ENCODE results near the gene SEC22A.
"Not testable (repeated sequence)": the region's sequence is repeated elsewhere in the genome, so short reads cannot be mapped to it uniquely, and the experiment has no call there.

The SEC22A gene

DNA sequence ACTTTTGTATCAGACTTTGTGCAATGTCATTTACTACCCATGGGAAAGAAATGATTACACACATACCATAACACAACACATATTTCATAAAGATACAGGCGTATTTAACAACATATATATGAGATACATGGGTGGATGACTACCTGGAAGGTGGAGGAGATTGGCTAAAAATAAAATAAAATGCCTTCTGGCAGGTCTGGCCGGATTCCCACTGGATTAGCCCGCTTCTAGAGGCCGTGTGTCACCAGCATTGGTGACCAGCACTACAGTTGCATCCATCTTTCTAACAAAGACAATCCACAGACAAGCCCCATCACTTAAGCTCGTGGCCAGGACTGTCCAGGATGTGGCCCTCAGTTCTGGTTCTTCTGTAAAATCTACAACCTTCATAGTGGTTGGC, 21.0 kb upstream of the SEC22A start:
- DNase-seq (ENCODE audit: low read depth in 3 of 3): no peak

DNA sequence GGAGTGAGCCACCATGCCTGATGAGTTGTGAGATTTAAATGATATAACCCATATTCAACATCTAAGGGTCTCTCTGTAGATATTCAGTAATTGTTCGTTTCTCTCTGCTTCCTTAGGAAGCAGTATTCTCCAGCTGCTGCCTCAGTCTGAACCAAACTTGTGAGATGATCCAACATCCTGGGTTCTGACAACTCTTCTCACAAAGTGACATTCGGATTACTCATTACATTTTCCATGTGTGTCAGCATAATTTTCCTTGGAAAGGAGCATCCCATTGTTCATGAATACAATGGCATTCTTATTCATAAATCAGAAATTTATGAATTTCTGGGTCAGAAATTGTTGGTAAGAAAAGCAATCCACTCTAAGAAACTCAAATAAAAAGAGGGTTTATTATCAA, 15.0 kb upstream of the SEC22A start:
- DNase-seq (ENCODE audit: low read depth in 3 of 3): no peak

DNA sequence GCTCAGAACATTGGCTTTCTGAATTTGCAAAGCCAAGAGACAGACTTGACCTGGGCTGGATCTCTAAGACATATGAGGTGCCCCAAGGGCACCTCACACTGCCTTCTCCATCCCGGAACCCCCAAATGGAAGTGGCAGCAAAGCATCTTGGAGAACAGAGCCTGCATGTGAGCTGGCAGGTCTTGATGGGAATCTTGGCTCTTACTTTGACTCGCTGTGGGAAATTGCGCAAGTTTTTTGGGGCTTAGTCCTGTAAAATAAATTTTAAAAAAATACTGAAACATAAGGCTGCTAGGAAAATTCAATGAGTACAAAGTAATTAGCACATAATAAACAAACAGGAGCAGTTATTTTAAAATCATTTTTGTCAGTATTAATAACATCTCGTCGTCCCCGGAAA, 13.7 kb upstream of the SEC22A start:
- no peak for DNase-seq (ENCODE audit: low read depth in 3 of 3)

DNA sequence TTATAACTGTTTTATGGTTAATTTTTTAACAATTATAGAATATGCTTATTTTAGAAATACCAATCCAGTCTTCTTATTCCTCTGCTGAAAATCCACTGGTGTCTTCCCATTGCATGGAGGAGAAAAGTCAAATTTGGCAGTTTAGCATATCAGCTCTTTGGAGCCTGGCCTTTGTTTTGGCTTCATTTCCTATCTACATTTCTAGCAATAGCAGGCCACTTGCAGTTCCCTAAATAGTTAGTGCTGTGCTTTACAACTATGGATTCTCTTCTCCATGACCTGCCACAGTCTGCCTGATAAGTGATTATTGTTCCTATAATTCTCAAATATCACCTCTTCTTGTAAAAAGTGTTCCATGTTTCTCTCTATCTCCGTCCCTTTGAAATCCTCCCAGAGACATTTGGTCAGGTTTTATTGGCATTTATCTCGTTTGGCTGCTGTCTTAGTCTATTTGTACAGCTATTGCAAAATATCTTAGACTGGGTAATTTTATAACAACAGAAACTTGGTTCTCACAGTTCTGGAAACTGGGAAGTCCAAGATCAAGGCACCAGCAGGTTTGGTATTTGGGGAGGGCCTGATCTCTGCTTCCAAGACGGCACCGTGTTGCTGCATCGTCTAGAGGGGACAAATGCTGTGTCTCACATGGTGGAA, 8.2 kb upstream of the SEC22A start:
- no peak for DNase-seq (ENCODE audit: low read depth in 3 of 3)

DNA sequence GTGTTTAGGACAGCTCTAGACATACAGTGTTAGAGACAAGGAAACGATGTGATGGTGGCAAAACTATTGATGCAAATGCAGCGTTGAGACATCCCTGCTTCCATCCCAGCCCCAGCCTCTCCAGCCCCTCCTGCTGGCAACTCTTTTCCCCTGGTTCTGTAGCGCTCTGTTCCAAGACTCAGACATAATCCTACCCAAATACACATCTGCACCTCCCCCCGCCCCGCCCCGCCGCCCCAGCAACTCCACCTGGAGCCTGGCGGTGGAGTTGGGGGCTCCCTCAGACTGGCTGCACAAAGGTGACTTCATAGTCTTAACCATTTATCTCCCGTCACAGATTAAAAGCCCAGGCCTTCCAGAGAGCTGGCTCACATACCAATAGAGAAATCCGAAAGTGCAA, 7.2 kb upstream of the SEC22A start:
- no peak for DNase-seq (ENCODE audit: low read depth in 3 of 3)

DNA sequence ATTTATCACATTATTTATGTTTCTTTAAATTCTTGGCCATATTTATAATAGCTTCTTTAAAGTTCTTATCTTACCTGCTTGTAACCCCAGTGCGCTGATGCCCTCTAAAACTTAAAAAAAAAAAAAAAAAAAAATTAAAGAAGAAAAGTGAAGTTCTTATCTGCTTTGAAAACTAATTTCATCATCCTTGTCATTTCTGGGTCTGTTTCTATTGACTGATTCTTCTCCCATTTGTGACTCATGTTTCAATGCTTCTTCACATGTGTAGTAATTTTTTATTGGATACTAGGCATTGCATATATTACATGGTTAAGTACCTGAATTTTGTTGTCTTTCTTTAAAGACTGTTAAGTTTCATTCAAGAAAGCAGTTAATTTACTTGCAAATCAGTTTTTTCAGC, 3.4 kb upstream of the SEC22A start:
- no peak for DNase-seq (ENCODE audit: low read depth in 3 of 3)

DNA sequence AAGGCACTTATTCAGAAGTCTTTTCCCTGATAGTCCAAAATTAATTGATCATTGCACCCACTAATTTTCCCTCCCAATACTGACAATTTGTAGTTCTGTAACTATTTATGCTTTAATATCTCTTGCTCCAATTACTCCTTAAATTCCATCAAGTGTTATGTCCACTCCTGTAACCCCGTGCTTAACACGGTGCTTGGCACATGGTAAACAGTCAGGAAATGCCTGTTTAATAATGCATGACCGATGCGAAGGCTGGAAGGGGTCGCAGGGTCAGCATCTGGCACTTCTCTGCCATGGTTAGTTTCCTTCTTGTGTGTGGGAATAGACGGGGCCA, 553 bp upstream of the SEC22A start:
- no peak for DNase-seq (ENCODE audit: low read depth in 3 of 3)

DNA sequence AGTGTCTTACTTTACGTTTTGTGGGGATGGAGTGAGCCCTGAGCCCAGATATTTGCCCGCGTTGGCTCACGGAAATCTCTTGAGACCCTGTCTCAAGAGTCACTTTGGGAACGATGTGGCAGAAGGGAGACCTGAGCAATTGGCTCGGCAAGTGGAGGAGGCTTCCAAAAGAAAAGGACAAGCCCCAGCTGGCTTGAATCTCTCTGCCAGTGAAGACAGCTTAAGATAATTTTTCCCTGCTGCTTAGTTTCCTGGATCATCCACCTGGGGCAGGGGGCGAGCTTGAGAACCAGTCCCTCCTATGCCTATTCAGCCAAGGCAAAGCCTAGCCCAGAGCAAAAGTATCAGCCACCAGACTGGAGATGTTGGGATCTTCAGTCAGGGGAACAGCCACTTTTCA, 708 bp downstream of the SEC22A start:
- DNase-seq (ENCODE audit: low read depth in 3 of 3): no peak

DNA sequence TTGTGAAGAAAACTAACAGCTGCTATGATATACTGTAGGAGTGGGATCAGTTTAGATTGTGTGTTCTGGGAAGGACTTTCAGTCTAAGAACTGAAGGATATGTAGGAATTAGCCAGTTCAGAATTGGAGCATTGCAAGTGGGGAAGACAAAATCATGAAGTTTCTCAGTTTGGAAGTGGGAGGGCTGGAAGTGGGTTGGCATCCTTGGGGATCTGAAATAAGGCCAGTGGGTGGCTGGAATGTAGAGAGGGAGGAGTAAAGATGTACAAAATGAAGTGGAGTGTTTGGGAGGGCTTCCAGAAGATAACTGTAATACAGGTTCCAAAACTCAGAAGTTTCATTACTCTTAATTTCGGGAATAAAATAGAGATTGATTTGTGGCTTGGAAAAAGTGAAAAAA, 17.2 kb downstream of the SEC22A start:
- DNase-seq (ENCODE audit: low read depth in 3 of 3): no peak

DNA sequence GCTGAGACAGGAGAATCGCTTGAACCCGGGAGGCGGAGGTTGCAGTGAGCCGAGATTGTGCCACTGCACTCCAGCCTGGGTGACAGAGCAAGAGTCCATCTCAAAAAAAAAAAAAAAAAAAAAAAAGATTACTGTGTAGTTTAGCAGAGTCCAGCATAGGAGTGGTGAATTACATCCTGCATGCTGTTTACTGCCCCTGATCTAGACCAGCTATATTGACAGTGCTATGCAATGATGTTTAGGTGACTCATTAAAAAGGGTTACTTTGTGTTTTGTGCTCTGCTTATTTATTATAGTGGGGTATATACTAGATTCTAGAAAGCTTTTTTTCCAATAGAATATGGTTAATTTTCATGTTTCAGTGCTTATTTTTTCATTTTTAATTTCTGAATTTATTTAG, 19.6 kb downstream of the SEC22A start:
- DNase-seq (ENCODE audit: low read depth in 3 of 3): not testable (repeated sequence)

DNA sequence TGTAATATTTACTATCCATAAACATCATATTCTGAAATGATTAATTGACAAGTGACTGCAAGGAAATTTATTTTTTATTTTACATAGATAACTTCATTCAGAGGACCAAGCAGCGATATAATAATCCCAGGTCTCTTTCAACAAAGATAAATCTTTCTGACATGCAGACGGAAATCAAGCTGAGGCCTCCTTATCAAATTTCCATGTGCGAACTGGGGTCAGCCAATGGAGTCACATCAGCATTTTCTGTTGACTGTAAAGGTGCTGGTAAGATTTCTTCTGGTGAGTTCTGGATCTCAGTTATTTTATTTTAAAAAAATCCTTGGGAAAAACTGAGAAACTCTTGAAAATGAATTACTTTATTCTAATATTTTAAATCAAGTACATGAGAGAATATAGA, 23.3 kb downstream of the SEC22A start:
- no peak for DNase-seq (ENCODE audit: low read depth in 3 of 3)

DNA sequence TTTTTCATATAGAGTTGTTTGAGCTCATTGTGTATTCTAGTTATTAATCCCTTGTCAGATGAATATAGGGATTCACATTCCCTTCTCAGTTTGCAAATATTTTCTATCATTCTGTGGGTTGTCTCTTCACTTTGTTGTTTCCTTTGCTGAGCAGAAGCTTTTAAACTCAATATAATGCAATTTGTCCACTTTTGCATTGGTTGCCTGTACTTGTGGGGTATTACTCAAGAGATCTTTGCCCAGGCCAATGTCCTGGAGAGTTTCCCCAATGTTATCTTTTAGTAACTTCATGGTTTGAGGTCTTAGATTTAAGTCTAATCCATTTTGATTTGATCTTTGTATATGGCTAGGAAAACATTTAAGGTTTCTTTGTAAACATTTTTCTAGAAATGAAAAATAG, 24.8 kb downstream of the SEC22A start:
- DNase-seq (ENCODE audit: low read depth in 3 of 3): no peak

DNA sequence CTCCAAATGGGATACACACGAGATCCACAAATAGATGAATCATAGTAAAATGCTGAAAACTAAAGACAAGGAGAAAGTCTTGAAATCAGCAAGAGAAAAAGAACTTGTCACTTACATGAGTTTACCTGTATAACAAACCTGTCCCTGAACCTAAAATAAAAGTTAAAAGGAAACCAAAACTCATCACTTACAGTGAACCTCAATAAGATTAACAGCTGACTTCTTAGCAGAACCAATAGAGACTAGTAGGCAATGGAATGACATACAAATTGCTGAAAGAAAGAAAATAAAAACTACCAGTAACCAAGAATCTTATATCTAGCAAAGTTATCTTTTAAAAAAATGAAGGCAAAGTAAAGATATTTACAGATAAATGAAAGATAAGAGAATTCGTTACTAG, 27.4 kb downstream of the SEC22A start:
- no peak for DNase-seq (ENCODE audit: low read depth in 3 of 3)

DNA sequence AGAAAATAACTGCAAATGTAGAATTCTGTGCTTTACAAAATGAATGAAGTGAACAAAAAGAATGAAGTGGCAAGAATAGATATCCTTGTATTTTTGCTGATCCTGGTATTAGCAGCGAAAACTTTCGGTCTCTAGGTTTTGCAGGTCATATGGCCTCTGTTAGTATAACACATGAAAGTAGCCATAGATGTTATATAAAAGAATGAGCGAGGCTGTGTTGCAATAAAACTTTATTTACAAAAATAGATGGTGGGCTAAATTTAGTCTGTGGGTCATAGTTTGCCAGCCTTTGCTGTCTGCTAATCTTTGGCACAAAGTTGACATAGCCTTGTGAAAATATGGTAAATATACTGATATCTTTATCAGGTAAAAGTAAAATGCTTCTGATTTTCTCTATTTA, 35.2 kb downstream of the SEC22A start:
- no peak for DNase-seq (ENCODE audit: low read depth in 3 of 3)

DNA sequence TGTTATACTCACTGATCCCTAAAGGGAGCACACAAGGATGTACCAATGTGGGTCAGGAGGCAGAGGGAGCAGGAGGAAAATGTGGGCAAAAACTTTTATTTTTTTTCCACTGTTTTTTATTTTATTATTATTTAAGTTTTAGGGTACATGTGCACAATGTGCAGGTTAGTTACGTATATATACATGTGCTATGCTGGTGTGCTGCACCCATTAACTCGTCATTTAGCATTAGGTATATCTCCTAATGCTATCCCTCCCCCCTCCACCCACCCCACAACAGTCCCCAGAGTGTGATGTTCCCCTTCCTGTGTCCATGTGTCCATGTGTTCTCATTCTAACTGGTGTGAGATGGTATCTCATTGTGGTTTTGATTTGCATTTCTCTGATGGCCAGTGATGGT, 37.4 kb downstream of the SEC22A start:
- DNase-seq (ENCODE audit: low read depth in 3 of 3): not testable (repeated sequence)

DNA sequence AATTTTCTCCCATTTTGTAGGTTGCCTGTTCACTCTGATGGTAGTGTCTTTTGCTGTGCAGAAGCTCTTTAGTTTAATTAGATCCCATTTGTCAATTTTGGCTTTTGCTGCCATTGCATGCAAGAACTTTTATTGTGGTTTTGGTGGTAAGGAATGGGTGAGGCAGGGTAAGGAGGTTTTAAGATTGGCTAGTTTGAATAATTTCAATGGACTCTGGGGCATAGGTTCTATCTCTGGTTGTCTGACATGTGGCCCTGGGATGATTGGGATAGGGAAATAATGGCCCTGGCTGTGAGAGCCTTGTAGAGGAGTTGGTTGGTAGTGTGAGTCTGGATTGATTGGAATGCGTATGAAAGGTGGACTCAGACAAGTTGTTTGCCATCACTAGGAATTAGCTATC, 38.0 kb downstream of the SEC22A start:
- no peak for DNase-seq (ENCODE audit: low read depth in 3 of 3)

DNA sequence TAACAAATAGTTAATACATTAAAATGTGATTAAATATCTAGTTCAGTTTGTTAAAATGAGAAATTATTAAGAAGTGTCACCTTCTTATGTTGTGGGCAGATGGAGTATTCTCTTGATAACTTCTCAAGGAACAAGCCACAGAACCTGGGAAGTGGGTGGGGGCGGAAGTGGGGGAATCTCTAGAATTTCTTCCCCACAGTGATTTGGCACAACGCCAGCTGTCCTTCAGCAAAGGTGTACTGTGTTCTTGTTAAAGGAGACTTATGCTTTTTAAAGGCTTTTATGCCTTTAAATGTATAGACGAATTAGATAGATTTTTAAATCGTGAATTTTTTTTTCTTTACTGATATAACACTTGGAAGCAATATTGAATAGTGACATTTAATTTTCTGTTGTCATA, 42.4 kb downstream of the SEC22A start:
- DNase-seq (ENCODE audit: low read depth in 3 of 3): no peak

DNA sequence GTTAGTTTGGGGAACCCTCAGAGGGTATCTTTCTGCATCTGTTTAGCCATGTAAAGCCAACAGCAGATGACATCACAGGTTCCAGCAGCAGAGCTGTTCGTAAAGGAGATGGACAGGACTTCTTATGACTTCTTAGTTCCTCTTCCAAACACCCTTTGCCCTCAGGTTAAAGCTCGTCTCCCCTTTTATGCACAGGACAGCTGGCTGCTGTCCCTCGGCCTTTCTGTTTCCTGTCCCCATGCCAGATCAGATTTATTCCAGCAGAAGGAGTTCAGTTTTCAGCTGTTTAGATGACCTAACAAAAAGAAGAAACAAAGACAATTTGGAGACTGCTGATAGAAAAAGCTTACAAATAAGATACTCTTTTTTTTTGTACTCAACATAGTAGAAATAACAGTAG, 45.1 kb downstream of the SEC22A start:
- DNase-seq (ENCODE audit: low read depth in 3 of 3): no peak

DNA sequence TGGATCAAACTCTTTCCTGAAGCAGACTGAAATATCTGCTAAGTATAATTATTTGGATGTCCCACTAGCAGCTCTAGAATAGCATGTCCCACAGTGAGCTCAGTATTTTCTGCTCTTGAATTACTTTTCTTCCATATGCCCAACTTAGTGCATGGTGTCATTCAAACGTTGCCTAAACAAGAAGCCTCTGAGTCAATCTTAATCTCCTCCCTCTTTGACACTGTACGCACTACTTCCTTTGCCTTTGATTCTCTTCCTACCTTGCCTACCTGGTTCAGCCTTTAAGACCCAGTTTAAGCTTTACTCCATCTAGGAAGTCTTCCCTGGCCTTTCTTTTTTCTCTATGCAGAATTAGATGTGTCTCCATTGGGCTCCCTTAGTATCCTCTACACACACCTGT, 54.5 kb downstream of the SEC22A start:
- no peak for DNase-seq (ENCODE audit: low read depth in 3 of 3)

DNA sequence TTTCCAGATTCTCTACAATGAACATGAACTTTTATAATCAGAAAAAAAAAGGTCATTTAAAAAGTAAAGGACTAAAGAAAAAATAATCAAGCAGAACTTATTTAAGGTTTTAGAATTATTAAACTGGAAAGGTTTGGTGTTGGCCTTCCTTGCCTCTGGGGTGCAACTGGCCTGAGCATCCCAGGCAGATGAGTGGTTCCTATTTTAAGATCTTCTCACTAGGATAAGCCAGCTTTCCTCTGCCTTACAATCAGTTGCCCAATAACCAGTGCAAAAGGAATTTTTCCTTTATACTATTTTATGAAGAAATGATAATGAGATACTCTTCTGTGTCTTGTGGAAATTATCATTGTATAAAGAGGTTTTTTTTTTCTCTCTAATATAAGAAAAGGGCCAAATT, 56.6 kb downstream of the SEC22A start:
- no peak for DNase-seq (ENCODE audit: low read depth in 3 of 3)

DNA sequence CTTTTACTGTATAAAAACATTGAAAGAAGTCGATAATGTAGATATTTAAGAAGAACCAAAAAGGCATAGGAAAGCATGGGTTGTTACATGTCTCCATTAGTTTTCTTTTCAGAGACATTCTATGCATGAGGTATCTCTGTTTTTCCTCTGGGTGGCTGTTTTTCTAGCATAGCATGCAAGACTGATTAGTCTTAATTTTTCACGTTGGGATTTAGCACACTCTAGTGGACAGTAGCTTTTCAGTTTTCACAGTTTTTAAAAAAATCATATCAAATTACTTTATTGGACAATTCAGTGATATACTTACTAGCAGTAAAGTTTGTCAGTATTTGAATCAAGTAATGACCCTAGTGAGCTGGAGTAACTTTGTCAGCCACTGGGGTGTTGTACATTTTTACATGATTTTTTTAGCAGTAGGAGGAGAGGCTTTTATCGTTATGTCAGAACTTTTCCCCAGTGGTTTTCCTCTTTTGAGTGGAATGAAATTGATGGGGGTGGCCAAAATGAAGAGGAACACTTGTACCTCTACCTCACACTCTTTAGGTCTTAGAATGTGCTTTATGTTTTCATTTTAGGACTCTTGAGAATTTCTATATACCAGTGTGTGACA, 57.2 kb downstream of the SEC22A start:
- DNase-seq (ENCODE audit: low read depth in 3 of 3): no peak

DNA sequence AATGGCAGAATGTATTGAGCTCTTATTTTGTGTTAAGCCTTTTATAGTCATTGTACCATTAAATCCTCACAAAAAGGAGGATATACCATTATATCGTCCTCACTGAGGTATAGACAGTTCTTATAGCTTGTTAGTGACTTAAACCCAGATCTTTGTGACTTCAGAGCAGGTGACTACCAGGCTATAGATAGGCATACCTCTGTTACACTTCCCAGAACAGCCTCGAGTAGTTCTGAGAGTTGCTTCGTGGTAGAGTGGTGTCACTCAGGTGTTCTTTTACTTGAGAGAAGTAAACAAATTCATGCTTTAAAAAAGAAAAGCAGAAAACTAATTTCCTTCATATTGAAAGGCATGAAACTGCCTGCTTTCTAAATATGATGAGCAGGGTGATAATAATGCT, 59.9 kb downstream of the SEC22A start:
- no peak for DNase-seq (ENCODE audit: low read depth in 3 of 3)

DNA sequence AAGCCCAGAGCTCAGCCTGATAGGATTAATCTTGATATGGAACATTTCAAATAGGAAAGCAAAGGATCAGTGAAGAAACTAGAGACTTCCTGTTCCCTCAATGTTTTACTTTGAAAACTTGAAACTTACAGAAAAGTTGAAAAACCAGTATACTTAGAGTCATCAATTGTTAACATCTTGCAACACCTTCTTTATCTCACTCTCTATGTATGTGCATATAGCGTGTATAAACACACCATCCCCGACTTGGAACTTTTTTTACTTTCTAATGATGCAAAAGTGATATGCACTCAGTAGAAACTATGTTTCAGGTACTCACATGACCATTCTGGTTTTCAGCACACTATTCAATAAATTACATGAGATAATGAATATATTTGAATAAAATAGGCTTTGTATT, 60.5 kb downstream of the SEC22A start:
- DNase-seq (ENCODE audit: low read depth in 3 of 3): no peak

DNA sequence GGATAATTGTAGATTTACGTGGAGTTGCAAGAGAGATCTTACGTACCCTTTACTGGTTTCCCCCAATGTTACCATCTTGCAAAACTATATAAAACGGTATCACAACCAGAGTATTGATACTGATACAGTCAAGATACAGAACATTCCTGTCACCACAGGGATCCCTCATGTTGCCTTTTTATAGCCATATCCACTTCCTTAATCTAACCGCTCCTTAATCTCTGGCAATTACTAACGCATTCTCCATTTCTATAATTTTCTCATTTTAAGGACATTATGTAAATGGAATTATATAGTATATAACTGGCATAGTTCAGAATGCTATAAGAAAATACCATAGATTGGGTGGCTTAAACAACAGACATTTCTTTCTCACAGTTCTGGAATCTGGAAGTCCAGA, 61.1 kb downstream of the SEC22A start:
- DNase-seq (ENCODE audit: low read depth in 3 of 3): no peak
